A673 (cell line): ENCODE data around the gene PLA2G5. TPM values are rescaled to one million over a fixed set of nuclear protein-coding genes. Genes with fewer than 3 reads are reported as not detected.

Experiments used
- BruUV-seq: library from RNA; stranded (reverse); fragments of 400-500 nt; replicated peaks from 2 replicates; lab custom pipeline; 2021; lab: Mats Ljungman, UMichigan
- CTCF ChIA-PET: fragments of 300-600 bp; sonication (Branson Sonifier 250); formaldehyde crosslinking; loops from one replicate; lab custom pipeline; 2022; ENCODE audit warnings: antibody characterized with exemption; lab: Charles Lee
- POLR2A ChIA-PET: fragments of 300-600 bp; sonication (Branson Sonifier 250); formaldehyde crosslinking; loops from one replicate; lab custom pipeline; 2022; ENCODE audit warnings: antibody characterized with exemption; ENCODE audit not compliant: low non-redundant PET; lab: Charles Lee
- DNase-seq: peaks from one replicate; pipeline ENCODE4 v3.0.0-alpha.2; 2015; ENCODE audit warnings: low spot score
- H3K27ac ChIP-seq: fragments of 200-600 bp; sonication (generic); 2 replicates; pipeline ENCODE4 v1.5.1; 2016; ENCODE audit warnings: mixed run types, low read depth, mild to moderate bottlenecking, mixed read lengths, antibody characterized with exemption, low read length; ENCODE audit not compliant: poor library complexity, severe bottlenecking
- H3K27me3 ChIP-seq: fragments of 200-600 bp; sonication (generic); replicated peaks from 2 replicates; pipeline ENCODE4 v1.6.1; 2017; ENCODE audit warnings: mixed run types, low read depth, mild to moderate bottlenecking, mixed read lengths, antibody characterized with exemption, low read length; ENCODE audit not compliant: insufficient read depth, poor library complexity
- H3K36me3 ChIP-seq: fragments of 200-600 bp; sonication (generic); 2 replicates; pipeline ENCODE4 v1.6.1; 2016; ENCODE audit warnings: mixed run types, mild to moderate bottlenecking, mixed read lengths, antibody characterized with exemption, low read length; ENCODE audit not compliant: insufficient read depth, poor library complexity, severe bottlenecking
- H3K4me1 ChIP-seq: fragments of 200-600 bp; sonication (generic); 2 replicates; pipeline ENCODE4 v1.6.1; 2017; ENCODE audit warnings: mixed run types, mild to moderate bottlenecking, mixed read lengths, antibody characterized with exemption, low read length; ENCODE audit not compliant: insufficient read depth, poor library complexity, severe bottlenecking
- H3K4me3 ChIP-seq: fragments of 200-600 bp; sonication (generic); 2 replicates; pipeline ENCODE4 v1.5.1; 2016; ENCODE audit warnings: low read depth, mixed run types, mild to moderate bottlenecking, mixed read lengths, low read length; ENCODE audit not compliant: poor library complexity, severe bottlenecking
- H3K9me3 ChIP-seq: fragments of 200-600 bp; sonication (generic); 2 replicates; pipeline ENCODE4 v1.6.1; 2016; ENCODE audit warnings: mixed run types, low read depth, mild to moderate bottlenecking, mixed read lengths, antibody characterized with exemption, low read length; ENCODE audit not compliant: poor library complexity, severe bottlenecking
- CTCF ChIP-seq: fragments of 300-800, 200-600 bp; sonication (generic); conservative IDR thresholded peaks from 2 replicates; pipeline ENCODE4 v1.5.1; 2017; ENCODE audit warnings: low read depth, mild to moderate bottlenecking, antibody characterized with exemption, low read length, moderate library complexity, mixed read lengths
- EZH2 ChIP-seq: fragments of 200-600 bp; sonication (generic); IDR thresholded peaks from 2 replicates; pipeline ENCODE4 v1.6.1; 2017; ENCODE audit warnings: borderline replicate concordance, low read depth, mild to moderate bottlenecking, mixed read lengths, antibody characterized with exemption, low read length; ENCODE audit not compliant: poor library complexity, severe bottlenecking
- intact Hi-C: fragments of 100-400 bp; cut with micrococcal nuclease; formaldehyde crosslinking; loops from one replicate; pipeline ENCODE4 v1.10.0; 2022; ENCODE audit not compliant: unreplicated experiment
- total RNA-seq: library from RNA; stranded (reverse); gene quantifications from 2 replicates; pipeline ENCODE4 v1.2.3, GENCODE V29; 2021

PLA2G5 gene
- total RNA-seq, 1 experiment from 2014 or later = not detected

DNA sequence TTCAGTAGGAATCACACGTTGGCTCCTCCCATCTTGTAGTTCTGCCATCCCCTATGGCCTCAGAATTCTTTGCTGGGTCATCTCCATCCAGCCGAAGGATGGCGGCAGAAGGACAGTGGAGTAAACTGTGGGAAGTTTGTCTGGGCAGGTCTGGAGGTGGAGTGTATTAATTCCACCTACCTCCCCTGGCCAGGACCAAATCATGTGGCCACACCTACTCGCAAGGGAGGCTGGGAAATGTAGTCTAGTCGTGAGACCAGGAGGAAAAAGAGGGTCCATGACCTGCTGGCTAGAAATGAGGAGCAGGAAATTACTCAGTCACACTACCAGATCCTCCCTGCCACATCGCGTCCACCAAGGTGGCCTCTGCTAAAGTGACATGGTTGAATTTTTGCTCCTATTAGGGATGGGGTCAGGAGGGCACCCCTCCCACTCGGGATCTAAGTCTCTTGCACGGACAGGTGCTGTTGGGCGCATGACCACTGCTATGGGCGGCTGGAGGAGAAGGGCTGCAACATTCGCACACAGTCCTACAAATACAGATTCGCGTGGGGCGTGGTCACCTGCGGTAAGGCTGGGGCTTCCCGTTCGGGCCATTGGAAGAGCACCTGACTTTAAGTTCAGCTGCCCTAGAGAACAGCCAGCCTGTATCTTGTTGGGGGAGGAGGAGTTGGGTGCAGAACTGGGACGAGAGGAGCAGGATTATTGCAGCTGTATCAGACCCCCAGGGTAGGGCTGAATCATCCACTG is 19.5 kb downstream of the PLA2G5 start:
- TF ChIP-seq EZH2 (no peak), CTCF (no peak)
- no TSS peak for BruUV-seq

DNA sequence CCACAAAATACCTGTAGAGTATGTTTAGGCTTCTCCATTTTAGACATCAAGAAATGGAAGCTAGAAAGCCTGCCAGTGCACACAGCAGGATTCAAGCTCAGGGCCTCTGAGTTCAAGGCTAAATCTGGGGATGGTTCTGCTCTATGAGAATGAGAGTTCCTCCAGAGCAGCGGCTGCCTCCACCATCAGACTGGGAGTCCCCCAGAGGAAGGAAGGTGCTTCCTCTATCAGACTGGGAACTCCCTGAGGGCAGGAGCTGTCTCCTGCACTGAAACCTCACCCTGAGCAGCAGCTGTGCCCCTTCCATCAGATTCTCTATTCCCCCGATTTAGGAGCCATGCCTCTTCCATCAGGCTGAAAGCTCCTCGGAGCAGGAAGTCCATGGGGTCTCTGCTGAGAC is 20.1 kb downstream of the PLA2G5 start:
- Histone ChIP-seq H3K27me3 (peaks cover 7% of the 10 kb centered on the region), H3K36me3 (no peaks in the 10 kb centered on the region), H3K9me3 (no peaks in the 10 kb centered on the region), H3K4me3 (no peak overlapping the region), H3K27ac (no peak overlapping the region), H3K4me1 (no peaks in the 10 kb centered on the region)
- intact Hi-C loops = no loop called here
- CTCF ChIA-PET = no interaction called here
- TF ChIP-seq CTCF (no peak), EZH2 (no peak)
- POLR2A ChIA-PET = no interaction called here
- no TSS peak for BruUV-seq
- DNase-seq = no peak

More for the DNA sequence above, 19.5 kb downstream of the PLA2G5 start:
- Histone ChIP-seq H3K9me3 (no peaks in the 10 kb centered on the region), H3K4me3 (no peak overlapping the region), H3K27ac (no peak overlapping the region), H3K4me1 (no peaks in the 10 kb centered on the region), H3K27me3 (peaks cover 7% of the 10 kb centered on the region), H3K36me3 (no peaks in the 10 kb centered on the region)
- intact Hi-C loops = no loop called here
- DNase-seq = no peak
- ChIA-PET CTCF (no interaction called here), POLR2A (no interaction called here)

DNA sequence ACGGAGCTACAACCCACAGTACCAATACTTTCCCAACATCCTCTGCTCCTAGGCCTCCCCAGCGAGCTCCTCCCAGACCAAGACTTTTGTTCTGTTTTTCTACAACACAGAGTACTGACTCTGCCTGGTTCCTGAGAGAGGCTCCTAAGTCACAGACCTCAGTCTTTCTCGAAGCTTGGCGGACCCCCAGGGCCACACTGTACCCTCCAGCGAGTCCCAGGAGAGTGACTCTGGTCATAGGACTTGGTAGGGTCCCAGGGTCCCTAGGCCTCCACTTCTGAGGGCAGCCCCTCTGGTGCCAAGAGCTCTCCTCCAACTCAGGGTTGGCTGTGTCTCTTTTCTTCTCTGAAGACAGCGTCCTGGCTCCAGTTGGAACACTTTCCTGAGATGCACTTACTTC is 20.6 kb downstream of the PLA2G5 start:
- Histone ChIP-seq H3K27me3 (peaks cover 7% of the 10 kb centered on the region), H3K4me3 (no peak overlapping the region), H3K27ac (no peak overlapping the region), H3K4me1 (no peaks in the 10 kb centered on the region), H3K9me3 (no peaks in the 10 kb centered on the region), H3K36me3 (no peaks in the 10 kb centered on the region)
- ChIA-PET CTCF (no interaction called here), POLR2A (no interaction called here)
- BruUV-seq = no TSS peak
- intact Hi-C loops = no loop called here
- no peak for TF ChIP-seq EZH2
- TF ChIP-seq CTCF = no peak
- DNase-seq = no peak
